Ovary (tissue), 9 donors: Measurements from ENCODE around the gene SPG11. TPM values are rescaled to one million over a fixed set of nuclear protein-coding genes. Genes with fewer than 3 reads are reported as not detected.

ENCODE experiments used
- DNase-seq, 5 donors: peaks; one replicate each; pipeline ENCODE4 v3.0.0-alpha.2; 2019 to 2020
- H3K27ac ChIP-seq, 2 donors: fragments of 200-600 bp; one replicate each; pipeline versions ENCODE4 v1.5.1 to v1.8.0; 2019 to 2022
- H3K27me3 ChIP-seq: fragments of 200-600 bp; one replicate; pipeline ENCODE4 v1.8.0; 2022
- H3K36me3 ChIP-seq: fragments of 200-600 bp; sonication (generic); one replicate; pipeline ENCODE4 v1.5.1; 2019
- H3K4me1 ChIP-seq: one replicate; pipeline ENCODE4 v1.8.1; 2013; ENCODE audit warnings: mild to moderate bottlenecking, moderate library complexity; ENCODE audit not compliant: insufficient read depth
- H3K4me3 ChIP-seq: fragments of 200-600 bp; sonication (generic); one replicate; pipeline ENCODE4 v1.5.1; 2017
- H3K9me3 ChIP-seq, 2 donors: fragments of 200-600 bp in 1 of 2; sonication (generic) in 1 of 2; one replicate each; pipeline versions ENCODE4 v1.5.1 to v1.8.1; 2013 to 2019; ENCODE audit warnings: mild to moderate bottlenecking in 1 of 2, moderate library complexity in 1 of 2
- CTCF ChIP-seq, 3 donors: fragments of 450-650 bp in 2 of 3; fragments of 200-600 bp in 1 of 3; IDR thresholded peaks; one replicate each; pipeline versions ENCODE4 v1.5.1 to v1.8.0; 2016 to 2022; ENCODE audit warnings: antibody characterized with exemption in 3 of 3, mild to moderate bottlenecking in 1 of 3
- EP300 ChIP-seq: sonication (generic); formaldehyde crosslinking; IDR thresholded peaks from one replicate; pipeline ENCODE4 v1.6.1; 2017; ENCODE audit warnings: antibody characterized with exemption
- POLR2A ChIP-seq: fragments of 450-650 bp; IDR thresholded peaks from one replicate; pipeline ENCODE4 v1.6.1; 2017; ENCODE audit warnings: antibody characterized with exemption, mild to moderate bottlenecking, moderate library complexity
- WGBS, 3 donors: extraction: QIAGEN DNeasy Blood & Tissue Kit in 1 of 3; methylation state at CpG; one replicate each; pipeline versions ENCODE4 v1.1.5 to v1.1.7; 2013 to 2017; 5-methylcytosine and 5-hydroxymethylcytosine counted together
- intact Hi-C, 4 donors: fragments of 100-400 bp; cut with DNase I; formaldehyde crosslinking; loops; one replicate each; pipeline versions ENCODE4 v1.11.0 to v1.15.1; 2022 to 2023
- polyA plus RNA-seq, 2 donors: library from polyadenylated mRNA; stranded (reverse); fragments of 200-250 nt in 1 of 2; fragments of 350-450 nt in 1 of 2; fragmentation: Illumina TruSeq in 1 of 2; extraction: RNeasy Lipid Tissue Mini Kit (QIAGEN cat#74804) in 1 of 2; gene quantifications; one replicate each; pipeline ENCODE4 v1.2.3, GENCODE V29; 2013 to 2014
- total RNA-seq, 7 donors: library from RNA; depleted of rRNA in 2 of 7; stranded (reverse); fragments of >200 nt in 2 of 7; fragmentation: NEBNext Ultra II Directional in 3 of 7; extraction: Animal tissue kit (Norgen Biotek cat#: 25700) in 3 of 7; gene quantifications; one replicate each; pipeline versions ENCODE4 v1.1.0 to v1.2.4, GENCODE V29; 2016 to 2023
- donor health status: DM: no; HTN: no; CAD: no; lungs with moderate emphysema.
- donor health status: DM: no; HTN: no; CAD: no.
- donor health status: Bipolar disorder and iron deficiency.
- donor health status: DM: yes; HTN: yes; CAD: no.
- donor health status: DM: no; HTN: no; CAD: no.
- donor health status: DM: yes; HTN: yes; CAD: no.

Gene SPG11
- total and polyA plus RNA-seq, 9 donors = 25.4 to 79.8 (median 53.5) TPM

DNA sequence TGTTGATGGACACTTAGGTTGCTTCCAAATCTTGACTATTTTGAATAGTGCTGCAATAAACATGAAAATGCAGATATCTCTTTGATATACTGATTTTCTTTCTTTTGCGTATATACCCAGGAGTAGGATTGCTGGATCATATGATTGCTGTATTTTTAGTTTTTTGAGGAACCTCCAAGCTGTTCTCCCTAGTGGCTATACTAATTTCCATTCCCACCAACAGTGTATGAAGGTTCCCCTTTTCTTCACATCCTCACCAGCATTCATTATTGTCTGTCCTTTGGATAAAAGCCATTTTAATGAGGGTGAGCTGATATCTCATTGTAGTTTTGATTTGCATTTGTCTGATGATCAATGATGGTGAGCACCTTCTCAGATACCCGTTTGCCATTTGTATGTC, 35.2 kb upstream of the SPG11 start:
- Histone ChIP-seq H3K36me3 (no peaks in the 10 kb centered on the region), H3K27me3 (no peaks in the 10 kb centered on the region), H3K4me1 (no peaks in the 10 kb centered on the region), H3K27ac (no peak overlapping the region), H3K4me3 (no peak overlapping the region), H3K9me3 (peaks cover 0 to 3% of the 10 kb centered on the region in 2 donors)
- TF ChIP-seq CTCF (IDR thresholded peaks at IDR 0.05) = no peak
- TF ChIP-seq EP300 = no peak
- TF ChIP-seq POLR2A = no peak
- DNase-seq = no peak
- intact Hi-C loops = no loop called here
- 82 to 91% (median 84%) methylated on average over 2 of the region's 2 CpGs for whole genome bisulfite sequencing, 3 donors

- Histone ChIP-seq H3K9me3 (peaks cover 0 to 3% of the 10 kb centered on the region in 2 donors), H3K27me3 (no peaks in the 10 kb centered on the region), H3K27ac (no peak overlapping the region), H3K4me3 (no peak overlapping the region), H3K36me3 (no peaks in the 10 kb centered on the region), H3K4me1 (no peaks in the 10 kb centered on the region)
- intact Hi-C loops = no loop called here
- DNase-seq = no peak
- no peak for TF ChIP-seq CTCF (IDR thresholded peaks at IDR 0.05)
- no peak for TF ChIP-seq EP300
- TF ChIP-seq POLR2A = no peak
Measured at GRCh38 chr15:44697014-44697413, 33.6 kb upstream of the SPG11 start.

DNA sequence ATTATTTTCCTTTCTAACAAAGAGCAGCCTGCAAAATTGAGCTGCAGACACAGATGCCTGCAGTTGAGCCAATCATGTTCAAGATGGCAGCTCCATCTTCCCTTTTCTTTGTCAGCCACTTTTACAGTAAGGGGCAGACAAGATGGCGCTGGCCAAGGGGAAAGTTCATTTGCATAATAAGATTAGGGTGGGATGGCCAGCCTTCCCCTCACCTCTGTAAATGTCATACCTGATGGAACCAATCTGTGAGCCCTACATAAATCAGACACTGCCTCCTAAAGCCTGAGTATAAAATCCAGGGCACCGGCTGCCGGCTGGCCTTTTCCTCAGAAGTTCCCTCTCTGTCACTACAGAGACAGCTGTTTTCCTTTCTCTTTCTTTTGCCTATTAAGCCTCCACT, 31.8 kb upstream of the SPG11 start:
- no peaks in the 10 kb centered on the region for H3K36me3 ChIP-seq
- no peaks in the 10 kb centered on the region for H3K27me3 ChIP-seq
- no peak for DNase-seq
- H3K4me1 ChIP-seq = no peaks in the 10 kb centered on the region
- no peak overlapping the region for H3K4me3 ChIP-seq
- H3K9me3 ChIP-seq = peaks cover 0 to 1% of the 10 kb centered on the region in 2 donors
- TF ChIP-seq EP300 (no peak), CTCF (IDR thresholded peaks at IDR 0.05) (no peak), POLR2A (no peak)
- H3K27ac ChIP-seq = no peak overlapping the region
- intact Hi-C loops = no loop called here
- 42 to 49% (median 43%) methylated on average over 3 of the region's 3 CpGs for WGBS, 3 donors

DNA sequence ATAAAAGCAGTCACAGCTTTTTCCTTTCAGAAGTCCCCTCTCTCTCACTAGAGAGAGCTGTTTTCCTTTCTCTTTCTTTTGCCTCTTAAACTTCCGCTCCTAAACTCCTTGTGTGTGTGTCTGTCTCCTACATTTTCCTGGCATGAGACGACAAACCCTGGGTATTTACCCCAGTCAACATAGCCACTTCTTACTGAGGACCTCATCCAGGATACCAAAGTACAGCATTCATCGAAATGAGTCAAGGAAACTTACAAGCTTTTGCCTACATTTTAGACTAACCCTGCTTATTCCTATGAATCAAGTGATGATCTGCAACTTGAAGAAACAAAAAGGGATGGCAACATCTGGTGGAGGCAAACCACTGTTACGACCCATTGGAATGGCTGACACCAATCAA, 31.0 kb upstream of the SPG11 start:
- 77 to 82% (median 77%) methylated on average over 4 of the region's 4 CpGs for WGBS, 3 donors
- Histone ChIP-seq H3K27ac (no peak overlapping the region), H3K36me3 (no peaks in the 10 kb centered on the region)

More for the DNA sequence above, 31.0 kb upstream of the SPG11 start:
- H3K9me3 ChIP-seq = no peaks in the 10 kb centered on the region
- no peak overlapping the region for H3K4me3 ChIP-seq
- no peaks in the 10 kb centered on the region for H3K27me3 ChIP-seq
- TF ChIP-seq POLR2A (no peak), EP300 (no peak), CTCF (IDR thresholded peaks at IDR 0.05) (no peak)
- intact Hi-C loops = no loop called here
- no peaks in the 10 kb centered on the region for H3K4me1 ChIP-seq
- no peak for DNase-seq
